Suprapubic skin (tissue), 4 donors: ENCODE measurements around the gene SLC35C1. TPM values are rescaled to one million over a fixed set of nuclear protein-coding genes. Genes with fewer than 3 reads are reported as not detected.

Experiments
- DNase-seq, 2 donors: peaks; one replicate each; pipeline ENCODE4 v3.0.0-alpha.2; 2019; ENCODE audit warnings: low spot score in 2 of 2
- H3K27ac ChIP-seq: fragments of 200-600 bp; sonication (generic); one replicate; pipeline ENCODE4 v1.5.1; 2019
- H3K27me3 ChIP-seq: fragments of 200-600 bp; sonication (generic); one replicate; pipeline ENCODE4 v1.5.1; 2019
- H3K36me3 ChIP-seq: fragments of 200-600 bp; sonication (generic); one replicate; pipeline ENCODE4 v1.5.1; 2019
- H3K4me1 ChIP-seq: fragments of 200-600 bp; sonication (generic); one replicate; pipeline ENCODE4 v1.5.1; 2019
- H3K4me3 ChIP-seq: fragments of 200-600 bp; sonication (generic); one replicate; pipeline ENCODE4 v1.5.1; 2019; ENCODE audit warnings: mild to moderate bottlenecking
- H3K9me3 ChIP-seq: fragments of 200-600 bp; sonication (generic); one replicate; pipeline ENCODE4 v1.5.1; 2019
- EP300 ChIP-seq: sonication (generic); formaldehyde crosslinking; IDR thresholded peaks from one replicate; pipeline ENCODE4 v1.6.1; 2017; ENCODE audit warnings: antibody characterized with exemption
- POLR2A ChIP-seq, 2 donors: fragments of 450-650 bp; IDR thresholded peaks; one replicate each; pipeline ENCODE4 v1.6.1; 2017; ENCODE audit warnings: antibody characterized with exemption in 2 of 2, mild to moderate bottlenecking in 2 of 2, moderate library complexity in 2 of 2
- POLR2AphosphoS5 ChIP-seq, 3 donors: sonication (generic); formaldehyde crosslinking; IDR thresholded peaks; one replicate each; pipeline ENCODE4 v1.6.1; 2017; ENCODE audit warnings: antibody characterized with exemption in 3 of 3
- WGBS: methylation state at CpG from one replicate; pipeline ENCODE4 v1.1.5; 2018; 5-methylcytosine and 5-hydroxymethylcytosine counted together
- total RNA-seq, 4 donors: library from RNA; depleted of rRNA; stranded (reverse); fragments of >200 nt; gene quantifications; one replicate each; pipeline ENCODE4 v1.1.0, GENCODE V29; 2016
- TF ChIP-seq, protein P1 (sequence below), 2 donors: fragments of 200-600 bp in 1 of 2; fragments of 450-650 bp in 1 of 2; sonication (generic) in 1 of 2; IDR thresholded peaks; one replicate each; pipeline ENCODE4 v1.5.1; 2016 to 2019; ENCODE audit warnings: antibody characterized with exemption in 2 of 2, mild to moderate bottlenecking in 1 of 2, moderate library complexity in 1 of 2

SLC35C1 gene
- total RNA-seq, 4 donors from 2014 or later, result 6.7 to 10.1 (median 8.8) TPM

DNA sequence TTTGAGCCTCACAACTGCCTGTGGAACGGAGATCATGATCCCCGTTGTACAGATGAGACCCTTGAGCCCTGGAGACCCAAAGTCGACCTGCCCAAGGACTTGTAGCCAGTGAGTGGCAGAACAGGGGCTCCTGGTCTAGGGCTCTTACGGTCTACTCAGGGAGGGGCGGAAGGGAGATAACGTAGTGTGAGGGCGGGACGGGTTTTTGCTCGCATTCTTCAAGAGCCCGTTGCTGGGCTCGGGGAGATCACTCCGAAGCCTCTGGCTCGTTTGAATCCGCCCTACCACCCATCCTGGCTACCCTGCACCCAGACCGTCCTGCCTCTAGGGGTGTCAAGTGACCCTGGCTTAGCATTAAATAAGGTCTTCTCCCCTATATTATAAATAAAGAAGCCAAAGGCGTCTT is 43.0 kb downstream of the SLC35C1 start:
- Histone ChIP-seq H3K4me3 (peak overlapping the region; percentile 93), H3K36me3 (no peaks in the 10 kb centered on the region), H3K27ac (peak overlapping the region; percentile 99), H3K27me3 (no peaks in the 10 kb centered on the region), H3K4me1 (peaks cover 70% of the 10 kb centered on the region), H3K9me3 (no peaks in the 10 kb centered on the region)
- TF ChIP-seq POLR2A (IDR thresholded peaks at IDR 0.05), result no peak
- no peak for TF ChIP-seq EP300
- no peak for TF ChIP-seq POLR2AphosphoS5 (IDR thresholded peaks at IDR 0.05)
- TF ChIP-seq, protein P1, sequence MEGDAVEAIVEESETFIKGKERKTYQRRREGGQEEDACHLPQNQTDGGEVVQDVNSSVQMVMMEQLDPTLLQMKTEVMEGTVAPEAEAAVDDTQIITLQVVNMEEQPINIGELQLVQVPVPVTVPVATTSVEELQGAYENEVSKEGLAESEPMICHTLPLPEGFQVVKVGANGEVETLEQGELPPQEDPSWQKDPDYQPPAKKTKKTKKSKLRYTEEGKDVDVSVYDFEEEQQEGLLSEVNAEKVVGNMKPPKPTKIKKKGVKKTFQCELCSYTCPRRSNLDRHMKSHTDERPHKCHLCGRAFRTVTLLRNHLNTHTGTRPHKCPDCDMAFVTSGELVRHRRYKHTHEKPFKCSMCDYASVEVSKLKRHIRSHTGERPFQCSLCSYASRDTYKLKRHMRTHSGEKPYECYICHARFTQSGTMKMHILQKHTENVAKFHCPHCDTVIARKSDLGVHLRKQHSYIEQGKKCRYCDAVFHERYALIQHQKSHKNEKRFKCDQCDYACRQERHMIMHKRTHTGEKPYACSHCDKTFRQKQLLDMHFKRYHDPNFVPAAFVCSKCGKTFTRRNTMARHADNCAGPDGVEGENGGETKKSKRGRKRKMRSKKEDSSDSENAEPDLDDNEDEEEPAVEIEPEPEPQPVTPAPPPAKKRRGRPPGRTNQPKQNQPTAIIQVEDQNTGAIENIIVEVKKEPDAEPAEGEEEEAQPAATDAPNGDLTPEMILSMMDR (IDR thresholded peaks at IDR 0.05), result no peak
- WGBS, result 4% methylated on average over 11 of the region's 16 CpGs
- DNase-seq, result peak; percentile 86 to 88

DNA sequence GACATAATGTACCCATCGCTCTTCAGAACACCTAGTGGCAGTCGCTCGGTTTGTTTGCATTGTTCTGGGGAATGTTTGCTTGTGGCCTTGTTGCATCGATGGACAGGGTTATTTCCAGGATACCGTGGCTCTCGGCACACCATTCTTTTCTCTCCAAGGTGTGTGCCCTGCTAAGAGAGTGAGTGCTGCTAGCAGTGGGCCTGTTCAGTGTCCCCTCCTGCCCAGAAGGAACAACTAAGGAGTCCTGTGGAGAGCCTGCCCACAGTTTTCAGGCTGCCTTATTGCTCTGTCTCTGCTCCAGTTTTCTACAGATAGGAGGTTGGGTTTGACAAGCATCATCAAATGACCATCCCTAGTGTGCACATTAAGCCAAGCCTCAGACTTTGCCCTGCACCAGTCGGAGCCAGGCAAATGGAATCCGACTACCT is 43.7 kb downstream of the SLC35C1 start:
- Histone ChIP-seq H3K4me1 (peaks cover 70% of the 10 kb centered on the region), H3K9me3 (no peaks in the 10 kb centered on the region), H3K27me3 (no peaks in the 10 kb centered on the region), H3K4me3 (peak overlapping the region; percentile 93), H3K27ac (peak overlapping the region; percentile 99), H3K36me3 (no peaks in the 10 kb centered on the region)
- 35% methylated on average over 8 of the region's 8 CpGs for WGBS
- TF ChIP-seq, protein P1 (IDR thresholded peaks at IDR 0.05), result no peak
- TF ChIP-seq EP300 (no peak), POLR2A (IDR thresholded peaks at IDR 0.05) (no peak), POLR2AphosphoS5 (IDR thresholded peaks at IDR 0.05) (no peak)
- DNase-seq, result no peak

DNA sequence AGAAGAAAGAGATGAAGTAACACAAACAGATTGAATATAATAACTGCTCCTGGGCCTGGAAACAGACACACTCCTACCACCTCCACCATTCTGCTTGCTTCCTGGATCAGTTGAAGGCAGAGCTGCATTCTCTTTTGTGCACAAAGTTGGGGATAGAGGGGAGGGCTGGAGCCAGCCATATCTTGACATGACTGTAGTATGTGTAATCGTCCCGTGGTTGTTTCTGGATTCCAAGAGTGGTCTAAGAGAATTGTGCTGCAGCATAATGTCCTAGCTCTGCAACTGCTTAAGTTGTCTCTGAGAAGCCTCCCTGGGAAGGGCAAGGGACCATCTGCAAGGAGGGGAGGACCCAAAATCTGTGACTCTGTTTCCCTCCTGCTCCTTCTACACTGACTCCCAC is 45.5 kb downstream of the SLC35C1 start:
- no peak for TF ChIP-seq EP300
- TF ChIP-seq POLR2A (IDR thresholded peaks at IDR 0.05), result no peak
- no peak for TF ChIP-seq POLR2AphosphoS5 (IDR thresholded peaks at IDR 0.05)
- TF ChIP-seq, protein P1 (IDR thresholded peaks at IDR 0.05), result no peak
- WGBS, result 44% methylated on average over 2 of the region's 2 CpGs
- no peaks in the 10 kb centered on the region for H3K27me3 ChIP-seq
- H3K4me1 ChIP-seq, result peaks cover 81% of the 10 kb centered on the region
- no peaks in the 10 kb centered on the region for H3K9me3 ChIP-seq
- no peak overlapping the region for H3K27ac ChIP-seq
- DNase-seq, result no peak
- no peak overlapping the region for H3K4me3 ChIP-seq
- H3K36me3 ChIP-seq, result no peaks in the 10 kb centered on the region

DNA sequence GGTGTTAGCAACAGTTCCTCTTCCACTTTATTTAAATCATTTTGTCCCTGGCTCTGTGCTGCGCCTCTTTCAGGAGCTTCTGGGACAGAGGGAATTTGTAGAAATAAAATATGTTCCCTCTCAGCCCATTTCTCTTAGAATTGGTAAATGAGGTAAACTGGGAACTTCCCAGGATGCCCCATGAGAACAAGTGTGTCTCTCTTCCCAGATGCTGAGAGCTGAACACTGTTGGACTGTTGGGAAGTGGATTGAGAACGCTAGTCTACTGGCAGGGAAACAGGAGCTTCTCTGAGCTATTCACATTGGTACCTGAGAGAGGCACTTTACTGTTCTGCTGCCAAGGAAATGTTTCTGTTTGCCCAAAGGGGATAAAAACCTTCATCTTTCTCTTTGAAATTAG is 46.3 kb downstream of the SLC35C1 start:
- Histone ChIP-seq H3K4me3 (no peak overlapping the region), H3K9me3 (no peaks in the 10 kb centered on the region), H3K36me3 (peaks cover 4% of the 10 kb centered on the region), H3K27me3 (no peaks in the 10 kb centered on the region), H3K27ac (no peak overlapping the region), H3K4me1 (peaks cover 85% of the 10 kb centered on the region)
- DNase-seq, result no peak
- WGBS, result 58% methylated on average over 2 of the region's 2 CpGs
- TF ChIP-seq, protein P1 (IDR thresholded peaks at IDR 0.05), result no peak
- TF ChIP-seq EP300 (no peak), POLR2AphosphoS5 (IDR thresholded peaks at IDR 0.05) (no peak), POLR2A (IDR thresholded peaks at IDR 0.05) (no peak)

DNA sequence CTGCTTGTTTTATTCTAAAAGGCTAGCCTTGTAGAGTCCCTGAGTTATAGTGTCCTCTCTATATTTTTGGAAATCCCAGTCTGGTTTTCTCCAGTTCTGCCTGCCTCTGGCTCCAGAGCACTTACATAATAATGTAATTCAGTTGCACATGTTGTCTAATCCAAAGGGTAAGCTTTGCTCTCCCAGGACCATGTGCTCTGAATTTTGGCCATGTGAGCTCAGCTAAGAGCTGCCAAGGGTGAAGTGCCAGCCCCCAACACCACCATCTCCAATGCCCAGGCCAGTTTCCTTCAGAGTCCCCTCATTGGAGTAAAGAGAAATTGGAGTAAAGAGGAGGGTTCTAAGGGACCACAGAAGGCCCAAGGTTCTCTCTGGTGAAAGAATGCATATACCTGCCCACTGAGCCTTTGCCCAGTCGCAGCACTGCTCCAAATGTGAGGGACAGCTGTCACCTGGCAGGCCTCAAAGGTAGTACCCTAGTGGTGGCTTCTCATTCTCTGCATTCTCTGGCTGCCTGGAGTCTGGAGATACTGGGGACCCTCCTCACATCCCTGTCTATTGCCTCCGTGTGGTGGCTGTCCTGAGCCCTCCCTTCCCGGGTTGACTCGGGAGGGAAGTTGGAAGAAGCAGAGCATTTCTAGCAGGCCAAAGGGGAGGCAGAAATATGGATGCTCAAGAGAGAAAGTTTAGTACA is 47.2 kb downstream of the SLC35C1 start:
- WGBS, result 51% methylated on average over 4 of the region's 4 CpGs
- Histone ChIP-seq H3K36me3 (peaks cover 12% of the 10 kb centered on the region), H3K4me1 (peaks cover 87% of the 10 kb centered on the region), H3K27ac (peak overlapping the region; percentile 52), H3K9me3 (no peaks in the 10 kb centered on the region), H3K4me3 (no peak overlapping the region), H3K27me3 (no peaks in the 10 kb centered on the region)
- no peak for DNase-seq
- TF ChIP-seq, protein P1 (IDR thresholded peaks at IDR 0.05), result no peak
- TF ChIP-seq POLR2AphosphoS5 (IDR thresholded peaks at IDR 0.05) (no peak), POLR2A (IDR thresholded peaks at IDR 0.05) (no peak), EP300 (no peak)
